IMR-90 (cell line): ENCODE data around the gene UBXN1. TPM values are rescaled to one million over a fixed set of nuclear protein-coding genes. Genes with fewer than 3 reads are reported as not detected.

ENCODE experiments used
- ATAC-seq: fragments of 200-7000 bp; cut with Tn5 transposase; 2 replicates; pipeline ENCODE4 v1.9.1; 2020; ENCODE audit warnings: low read depth, mild to moderate bottlenecking, moderate library complexity
- BruUV-seq: library from RNA; stranded (reverse); fragments of 400-500 nt; replicated peaks from 2 replicates; lab custom pipeline; 2021; lab: Mats Ljungman, UMichigan
- CTCF ChIA-PET: fragments of 300-600 bp; formaldehyde crosslinking; extraction: SDS; loops from one replicate; lab custom pipeline; 2021; ENCODE audit warnings: antibody characterized with exemption; lab: Yijun Ruan, JAX
- POLR2A ChIA-PET: fragments of 300-600 bp; sonication (Branson Sonifier 250); formaldehyde crosslinking; loops from one replicate; lab custom pipeline; 2022; ENCODE audit warnings: antibody characterized with exemption; ENCODE audit not compliant: unreplicated experiment; lab: Charles Lee
- DNase-seq: peaks from one replicate; pipeline ENCODE4 v3.0.0; 2013
- H2AFZ ChIP-seq: replicated peaks from 2 replicates; pipeline ENCODE3; 2013; ENCODE audit warnings: low read length, mild to moderate bottlenecking; ENCODE audit not compliant: poor library complexity
- H2AK5ac ChIP-seq: 2 replicates; pipeline ENCODE4 v1.6.1; 2013; ENCODE audit warnings: low read depth, low read length, inconsistent platforms
- H2AK9ac ChIP-seq: replicated peaks from 2 replicates; pipeline ENCODE3; 2013; ENCODE audit warnings: mild to moderate bottlenecking, low read depth, low read length, moderate library complexity; ENCODE audit not compliant: poor library complexity
- H2BK120ac ChIP-seq: 2 replicates; pipeline ENCODE4 v1.6.1; 2013; ENCODE audit warnings: low read depth, low read length, inconsistent platforms
- H2BK15ac ChIP-seq: 3 replicates; pipeline ENCODE4 v1.6.1; 2013; ENCODE audit warnings: low read depth, low read length, inconsistent platforms
- H2BK20ac ChIP-seq: 2 replicates; pipeline ENCODE4 v1.6.1; 2013; ENCODE audit warnings: low read depth, mild to moderate bottlenecking, inconsistent platforms, low read length, moderate library complexity
- H2BK5ac ChIP-seq: 2 replicates; pipeline ENCODE4 v1.6.1; 2013; ENCODE audit warnings: mild to moderate bottlenecking, low read depth, low read length, inconsistent platforms; ENCODE audit not compliant: poor library complexity, severe bottlenecking
- H3K14ac ChIP-seq: replicated peaks from 2 replicates; pipeline ENCODE4 v1.6.1; 2013; ENCODE audit warnings: low read depth, low read length, inconsistent platforms
- H3K18ac ChIP-seq: 2 replicates; pipeline ENCODE4 v1.6.1; 2013; ENCODE audit warnings: low read depth, low read length, control low read depth
- H3K23ac ChIP-seq: 2 replicates; pipeline ENCODE4 v1.6.1; 2013; ENCODE audit warnings: low read depth, low read length, inconsistent platforms
- H3K27ac ChIP-seq: 2 replicates; pipeline ENCODE4 v1.5.1; 2013; ENCODE audit warnings: mild to moderate bottlenecking, control low read depth, low read length; ENCODE audit not compliant: insufficient read depth
- H3K27me3 ChIP-seq: 2 replicates; pipeline ENCODE4 v1.6.1; 2013; ENCODE audit warnings: low read length; ENCODE audit not compliant: control insufficient read depth, insufficient read depth
- H3K36me3 ChIP-seq: 2 replicates; pipeline ENCODE4 v1.6.1; 2013; ENCODE audit warnings: low read length, mixed read lengths; ENCODE audit not compliant: control insufficient read depth, insufficient read depth
- H3K4ac ChIP-seq: 2 replicates; pipeline ENCODE4 v1.6.1; 2013; ENCODE audit warnings: low read depth, low read length, inconsistent platforms
- H3K4me1 ChIP-seq: 2 replicates; pipeline ENCODE4 v1.6.1; 2013; ENCODE audit warnings: low read length, mixed read lengths; ENCODE audit not compliant: control insufficient read depth, insufficient read depth
- H3K4me2 ChIP-seq: 2 replicates; pipeline ENCODE4 v1.6.1; 2013; ENCODE audit warnings: low read depth, mild to moderate bottlenecking, control low read depth, low read length, moderate library complexity
- H3K4me3 ChIP-seq: 2 replicates; pipeline ENCODE4 v1.5.1; 2013; ENCODE audit warnings: low read depth, mild to moderate bottlenecking, control low read depth, low read length, moderate library complexity; ENCODE audit not compliant: insufficient read depth
- H3K56ac ChIP-seq: 2 replicates; pipeline ENCODE4 v1.6.1; 2013; ENCODE audit warnings: low read length, inconsistent platforms; ENCODE audit not compliant: insufficient read depth; ENCODE audit errors: extremely low read depth
- H3K79me1 ChIP-seq, 2 experiments: 2 replicates each; pipeline ENCODE4 v1.6.1; 2013; ENCODE audit warnings: low read length in 2 of 2, inconsistent platforms in 1 of 2, low read depth in 1 of 2
- H3K9ac ChIP-seq: 2 replicates; pipeline ENCODE4 v1.6.1; 2013; ENCODE audit warnings: low read depth, low read length, control low read depth
- H3K9me1 ChIP-seq: 2 replicates; pipeline ENCODE4 v1.6.1; 2013; ENCODE audit warnings: low read length, inconsistent platforms; ENCODE audit not compliant: insufficient read depth
- H3K9me3 ChIP-seq: 2 replicates; pipeline ENCODE4 v1.6.1; 2013; ENCODE audit warnings: low read length; ENCODE audit not compliant: control insufficient read depth, insufficient read depth
- H4K20me1 ChIP-seq: 2 replicates; pipeline ENCODE4 v1.6.1; 2013; ENCODE audit warnings: low read length, inconsistent platforms; ENCODE audit not compliant: insufficient read depth
- H4K5ac ChIP-seq: 2 replicates; pipeline ENCODE4 v1.6.1; 2013; ENCODE audit warnings: mild to moderate bottlenecking, low read depth, low read length, control low read depth
- H4K8ac ChIP-seq, 2 experiments: 2 replicates each; pipeline ENCODE4 v1.6.1; 2013; ENCODE audit warnings: low read depth in 2 of 2, low read length in 2 of 2, control low read depth in 1 of 2, inconsistent platforms in 1 of 2
- H4K91ac ChIP-seq: 2 replicates; pipeline ENCODE4 v1.6.1; 2013; ENCODE audit warnings: low read depth, low read length, inconsistent platforms; ENCODE audit not compliant: insufficient read depth
- RCOR1 ChIP-seq: IDR thresholded peaks from 2 replicates; pipeline ENCODE4 v1.6.1; 2012; ENCODE audit warnings: mild to moderate bottlenecking, low read length, improper control_type of control experiment; ENCODE audit not compliant: insufficient replicate concordance
- WGBS, 2 experiments: methylation state at CpG; one replicate each; pipeline versions ENCODE4 v1.1.5 to v1.1.7; 2013; ENCODE audit warnings: missing lambda C conversion rate in 2 of 2; ENCODE audit not compliant: insufficient read length in 1 of 2; ENCODE audit errors: extremely low coverage in 2 of 2; 5-methylcytosine and 5-hydroxymethylcytosine counted together
- dilution Hi-C: fragments of 300-500 bp; cut with HindIII; formaldehyde crosslinking; loops from one replicate; pipeline ENCODE4 v1.14.3; 2018; ENCODE audit warnings: low sequenced_read_pairs; ENCODE audit not compliant: unreplicated experiment
- in situ Hi-C: fragments of 300-500 bp; cut with MboI; formaldehyde crosslinking; loops from 3 replicates; pipeline ENCODE4 v1.14.3; 2019; ENCODE audit warnings: low sequenced_read_pairs, inconsistent platforms, mixed read lengths
- intact Hi-C: fragments of 100-400 bp; cut with micrococcal nuclease; formaldehyde crosslinking; loops from 2 replicates; pipeline ENCODE4 v1.10.0; 2022
- polyA plus RNA-seq, 3 experiments: library from polyadenylated mRNA; depleted of rRNA; stranded (reverse); fragments of >200 nt; gene quantifications; 2 replicates each; pipeline ENCODE4 v1.2.3, GENCODE V29; 2012; ENCODE audit warnings: low replicate concordance in 1 of 3
- total RNA-seq: library from RNA; depleted of rRNA; stranded (reverse); fragments of >200 nt; gene quantifications from 2 replicates; pipeline ENCODE4 v1.2.3, GENCODE V29; 2012

Gene UBXN1
- total and polyA plus RNA-seq, 2 of the 4 experiments (the other 2 are of a cell fraction), result 50.0 to 81.6 TPM

DNA sequence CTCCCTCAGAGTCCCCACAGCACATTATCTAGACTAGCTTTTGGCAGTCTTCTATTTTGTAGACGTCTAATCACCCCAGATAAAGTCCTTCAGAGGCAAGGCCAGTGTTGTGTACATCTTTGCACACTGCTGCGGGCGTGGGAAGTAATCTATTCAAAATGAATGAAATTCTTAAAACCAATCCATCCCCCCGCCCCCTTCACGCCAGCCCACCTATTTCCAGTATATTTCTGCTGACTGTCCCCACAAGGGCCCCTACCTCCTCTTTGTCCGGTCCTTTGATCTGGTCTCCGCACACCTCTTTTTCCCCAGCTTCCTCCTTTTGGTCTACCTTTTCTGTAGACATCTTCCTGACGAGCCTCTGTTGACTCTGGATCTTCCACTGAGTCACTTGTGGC lies 28.0 kb upstream of the UBXN1 start:
- DNase-seq, result no peak
- Histone ChIP-seq H3K4me3 (no peak overlapping the region), H4K8ac (peak overlapping the region; percentile 80 to 83), H3K9ac (peak overlapping the region; percentile 46; the same call in 1 of the 2 replicates), H3K9me3 (no peaks in the 10 kb centered on the region), H3K4me1 (peaks cover 16% of the 10 kb centered on the region), H2AK9ac (peak overlapping the region; percentile 89), H3K36me3 (peaks cover 16% of the 10 kb centered on the region), H3K9me1 (peaks cover 17% of the 10 kb centered on the region), H2BK15ac (no peak overlapping the region), H4K5ac (peak overlapping the region; percentile 33; the same call in 1 of the 2 replicates), H3K79me1 (peaks cover 18 to 53% of the 10 kb centered on the region in 2 experiments), H4K20me1 (no peaks in the 10 kb centered on the region), H4K91ac (peak overlapping the region; percentile 52; the same call in 1 of the 2 replicates), H2BK20ac (no peak overlapping the region), H3K27me3 (no peaks in the 10 kb centered on the region), H3K4me2 (peak overlapping the region; percentile 94; the same call in 1 of the 2 replicates), H3K4ac (peak overlapping the region; percentile 84), H3K18ac (no peak overlapping the region), H2BK5ac (no peak overlapping the region), H3K56ac (no peak overlapping the region), H2AFZ (peak overlapping the region; percentile 95), H2AK5ac (peak overlapping the region; percentile 67; the same call in 1 of the 2 replicates), H2BK120ac (no peak overlapping the region), H3K23ac (peak overlapping the region; percentile 96), H3K14ac (peak overlapping the region; percentile 55; the same call in 1 of the 2 replicates), H3K27ac (peak overlapping the region; percentile 33; the same call in 1 of the 2 replicates)
- ChIA-PET POLR2A (no interaction called here), CTCF (interaction anchor here (1.9 kb wide), 1 partner anchor 12 kb away, joined by 6 read pairs; no protein-coding TSS in a partner anchor)
- dilution Hi-C loops (no loop called here), in situ Hi-C loops (no loop called here), intact Hi-C loops (no loop called here)
- no peak for TF ChIP-seq RCOR1
- WGBS, 2 experiments, result 100% methylated on average over 1 of the region's 8 CpGs; no CpG with 5 or more reads in 1 of the 2 experiments
- no peak for ATAC-seq
- no TSS peak for BruUV-seq
